HG02852 (cell line): ENCODE data around the gene ATAD3A.
"Not testable (repeated sequence)": the region's sequence is repeated elsewhere in the genome, so short reads cannot be mapped to it uniquely, and the experiment has no call there.

Source experiments
- ATAC-seq: cut with Tn5 transposase; IDR thresholded peaks from one replicate; pipeline ENCODE4 v1.9.1; 2021; ENCODE audit warnings: mild to moderate bottlenecking, moderate library complexity; ENCODE audit not compliant: unreplicated experiment

ATAD3A gene

GRCh38 chr1:1522536-1522935 lies 10.6 kb downstream of the ATAD3A start:
- not testable (repeated sequence) for ATAC-seq

- not testable (repeated sequence) for ATAC-seq
Observed at GRCh38 chr1:1523226-1523625, 11.3 kb downstream of the ATAD3A start.

GRCh38 chr1:1523651-1524050 lies 11.7 kb downstream of the ATAD3A start:
- ATAC-seq = not testable (repeated sequence)

- ATAC-seq = not testable (repeated sequence)
Observed at GRCh38 chr1:1524750-1525383, 12.9 kb downstream of the ATAD3A start.

- not testable (repeated sequence) for ATAC-seq
Observed at GRCh38 chr1:1526476-1526875, 14.5 kb downstream of the ATAD3A start.

- ATAC-seq = no peak
Observed at GRCh38 chr1:1527092-1527816, 15.3 kb downstream of the ATAD3A start.

DNA sequence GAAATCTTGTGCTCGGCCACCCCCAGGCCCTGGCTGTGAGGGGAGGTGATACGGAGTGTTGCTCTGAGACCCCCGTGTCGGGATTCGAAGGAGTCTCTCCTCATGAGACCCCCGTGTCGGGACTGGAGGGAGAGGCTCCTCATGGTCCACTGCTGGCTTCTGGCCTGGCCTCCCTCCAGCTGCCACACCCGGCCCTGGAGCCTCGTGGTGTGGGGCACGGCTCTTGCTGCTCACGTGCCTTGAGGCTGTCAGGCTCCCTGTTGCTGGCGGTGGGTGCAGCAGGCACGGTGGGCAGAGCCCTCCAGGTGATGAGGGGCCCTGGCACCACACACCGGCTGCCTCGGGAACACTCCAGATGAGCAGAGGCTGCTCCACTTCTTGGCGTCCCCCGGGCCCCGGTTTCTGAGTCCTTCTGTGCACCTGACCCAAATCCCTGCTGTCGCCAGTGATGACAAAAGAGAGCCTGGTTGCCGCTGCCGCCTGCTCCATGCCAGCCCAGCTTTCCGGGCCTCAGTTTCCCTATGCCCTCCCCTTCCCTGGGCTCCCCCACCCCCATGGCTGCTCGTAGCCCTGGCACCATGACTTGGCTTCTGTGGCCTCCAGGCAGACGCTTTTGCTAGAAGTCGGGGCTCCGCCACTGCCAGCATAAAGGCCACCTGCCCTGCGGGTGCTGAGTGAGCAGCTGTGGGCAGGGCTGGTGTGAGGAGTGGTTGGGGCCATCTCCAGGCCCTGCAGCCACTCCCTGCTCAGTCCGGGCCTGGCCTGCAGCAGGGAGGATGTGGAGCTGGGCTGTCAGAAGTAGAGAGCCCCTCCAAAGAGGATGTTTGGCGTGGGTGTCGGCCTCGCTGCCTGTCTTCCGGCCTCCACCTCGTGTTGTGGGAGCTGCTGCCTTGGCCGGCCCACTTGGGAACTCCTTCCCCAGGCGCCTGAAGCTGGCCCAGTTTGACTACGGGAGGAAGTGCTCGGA lies 16.6 kb downstream of the ATAD3A start:
- ATAC-seq = no peak

DNA sequence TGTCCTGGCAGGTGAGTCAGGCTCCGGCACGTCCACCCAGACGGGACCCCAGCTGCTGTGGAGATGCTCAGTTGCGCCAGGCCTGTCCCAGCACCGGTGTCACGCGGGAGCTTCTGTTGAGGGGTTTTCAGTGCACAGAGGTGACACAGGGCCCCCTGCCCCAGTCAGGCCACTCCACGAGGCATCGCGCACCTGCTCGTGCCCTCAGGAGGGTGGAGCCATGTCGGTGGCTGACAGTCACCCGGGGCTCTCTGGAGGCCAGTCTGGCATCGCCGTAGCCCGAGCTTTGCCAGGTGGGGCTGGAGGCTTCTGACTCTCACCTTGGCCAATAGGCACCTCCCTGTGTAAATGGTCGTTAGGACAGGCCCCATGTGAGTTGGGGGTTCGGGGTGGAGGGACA lies 17.4 kb downstream of the ATAD3A start:
- no peak for ATAC-seq

DNA sequence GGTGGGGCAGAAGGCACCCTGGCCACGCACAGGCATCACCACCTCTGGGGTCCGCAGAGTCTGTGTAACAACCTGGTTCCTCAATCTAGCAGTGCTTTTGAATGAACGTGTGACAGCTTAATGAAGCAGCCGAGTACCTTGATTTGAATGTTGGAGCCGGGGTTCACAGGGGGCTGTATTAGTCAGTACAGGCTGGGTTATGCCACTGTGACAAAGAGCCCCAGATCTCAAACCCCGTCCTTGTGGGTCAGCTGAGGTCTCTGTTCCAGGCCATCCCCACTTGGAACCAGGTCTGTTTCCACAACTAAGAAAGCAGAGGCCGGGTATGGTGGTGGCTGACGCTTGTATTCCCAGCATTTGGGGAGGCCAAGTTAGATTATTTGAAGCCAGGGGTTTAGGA lies 18.0 kb downstream of the ATAD3A start:
- no peak for ATAC-seq

- ATAC-seq = no peak
Observed at GRCh38 chr1:1531947-1532346, 20.0 kb downstream of the ATAD3A start.

- ATAC-seq = not testable (repeated sequence)
Observed at GRCh38 chr1:1533176-1533893, 21.4 kb downstream of the ATAD3A start.

DNA sequence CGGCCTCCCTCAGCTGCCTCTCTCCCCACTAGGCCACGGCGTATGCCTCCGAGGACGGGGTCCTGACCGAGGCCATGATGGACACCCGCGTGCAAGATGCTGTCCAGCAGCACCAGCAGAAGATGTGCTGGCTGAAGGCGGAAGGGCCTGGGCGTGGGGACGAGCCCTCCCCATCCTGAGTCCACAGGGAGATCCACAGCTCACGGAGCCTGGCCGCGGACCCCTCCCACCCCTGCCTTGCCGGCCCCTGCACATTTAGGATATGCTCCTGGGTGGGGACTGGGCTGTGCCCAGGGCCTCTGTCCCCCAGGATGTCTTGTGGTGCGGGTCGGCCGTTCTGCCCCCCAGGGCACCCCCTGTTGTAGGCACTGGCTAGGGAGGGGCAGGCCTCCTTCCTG lies 21.9 kb downstream of the ATAD3A start:
- ATAC-seq = not testable (repeated sequence)

GRCh38 chr1:1534401-1535154 lies 22.6 kb downstream of the ATAD3A start:
- no peak for ATAC-seq

DNA sequence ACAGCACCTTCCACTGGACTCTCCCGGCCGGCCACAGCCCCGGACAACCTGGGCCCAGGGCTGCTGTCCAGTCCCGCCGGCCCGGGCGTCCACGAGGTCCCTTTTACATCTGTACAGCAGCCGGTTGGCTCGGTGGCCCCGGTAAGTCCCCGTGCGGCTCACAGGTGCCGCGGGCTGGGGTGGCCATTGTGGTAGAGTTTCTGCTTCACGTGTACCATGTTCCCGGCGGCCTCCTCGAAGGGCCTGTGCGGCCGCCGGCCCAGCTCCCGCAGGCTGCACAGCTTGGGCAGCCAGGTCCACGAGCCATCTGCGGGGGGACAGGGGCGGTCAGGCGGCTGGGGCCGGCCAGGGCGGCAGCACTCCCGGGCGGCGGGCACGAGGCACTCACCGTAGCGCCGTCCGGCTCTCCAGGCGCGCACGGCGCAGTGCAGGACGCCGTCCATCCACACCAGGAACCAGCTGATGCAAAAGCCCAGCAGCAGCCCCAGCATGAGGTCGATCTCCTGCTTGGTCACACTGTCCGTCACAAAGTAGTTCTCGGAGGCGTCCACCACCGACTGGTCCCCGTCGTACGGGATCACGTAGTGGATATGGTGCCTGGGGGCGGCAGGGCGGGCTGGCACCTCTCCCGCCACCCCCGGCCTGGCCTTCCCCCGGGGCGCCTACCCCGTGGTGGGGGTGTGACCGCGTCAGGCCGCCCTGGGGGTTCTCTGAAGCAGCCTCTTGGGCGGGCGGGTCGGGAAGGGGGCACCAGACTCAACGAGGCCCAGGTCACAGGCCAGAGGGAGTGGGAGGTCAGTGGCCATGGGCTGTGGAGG lies 23.4 kb downstream of the ATAD3A start:
- ATAC-seq = no peak

- ATAC-seq = no peak
Observed at GRCh38 chr1:1536019-1536937, 24.3 kb downstream of the ATAD3A start.

GRCh38 chr1:1536938-1537546 lies 25.1 kb downstream of the ATAD3A start:
- ATAC-seq = no peak

DNA sequence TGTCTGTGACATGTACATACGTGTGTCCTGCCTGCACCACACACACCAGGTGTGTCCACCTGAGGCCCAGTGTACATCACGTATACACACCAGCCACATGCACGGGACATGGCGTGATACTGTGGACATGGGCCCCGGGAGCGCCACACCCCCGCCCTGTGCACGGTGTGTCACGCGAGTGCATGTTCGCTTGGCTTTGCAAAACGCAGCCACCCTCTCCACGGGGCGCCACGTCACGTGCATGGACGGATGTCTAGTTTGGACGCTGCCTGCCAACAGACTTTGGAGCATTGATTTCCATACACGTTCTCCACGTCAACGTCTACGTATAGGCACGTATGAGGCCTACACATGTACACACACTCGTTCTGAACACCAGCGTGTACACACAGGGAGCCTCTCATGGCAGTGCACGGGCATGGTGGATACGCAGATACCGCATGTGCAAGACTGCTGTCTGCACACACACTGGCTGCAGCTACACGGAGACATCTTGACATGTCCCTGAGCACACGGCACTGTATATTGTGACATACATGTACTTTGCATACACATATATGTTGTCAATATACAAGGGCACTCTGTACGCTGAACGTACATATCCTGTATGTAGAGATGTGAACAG lies 25.8 kb downstream of the ATAD3A start:
- ATAC-seq = no peak
